Keratinocyte (primary cell): Measurements from ENCODE around the gene ECEL1.

Experiments used
- EZH2 ChIP-seq: IDR thresholded peaks from one replicate; pipeline ENCODE4 v1.6.1; 2012; ENCODE audit warnings: inconsistent platforms, mild to moderate bottlenecking, low read length, moderate library complexity
- TF ChIP-seq, protein P1 (sequence below), 3 experiments: IDR thresholded peaks in 1 of 3; conservative IDR thresholded peaks in 1 of 3; optimal IDR thresholded peaks in 1 of 3; 2 replicates in 2 of 3; 3 replicates in 1 of 3; pipeline versions ENCODE3 to v1.5.1; 2011; ENCODE audit warnings: low read length in 3 of 3, mild to moderate bottlenecking in 3 of 3, moderate library complexity in 2 of 3, control low read depth in 1 of 3, inconsistent platforms in 1 of 3; ENCODE audit not compliant: insufficient read depth in 2 of 3; ENCODE audit errors: extremely low read depth in 1 of 3

DNA sequence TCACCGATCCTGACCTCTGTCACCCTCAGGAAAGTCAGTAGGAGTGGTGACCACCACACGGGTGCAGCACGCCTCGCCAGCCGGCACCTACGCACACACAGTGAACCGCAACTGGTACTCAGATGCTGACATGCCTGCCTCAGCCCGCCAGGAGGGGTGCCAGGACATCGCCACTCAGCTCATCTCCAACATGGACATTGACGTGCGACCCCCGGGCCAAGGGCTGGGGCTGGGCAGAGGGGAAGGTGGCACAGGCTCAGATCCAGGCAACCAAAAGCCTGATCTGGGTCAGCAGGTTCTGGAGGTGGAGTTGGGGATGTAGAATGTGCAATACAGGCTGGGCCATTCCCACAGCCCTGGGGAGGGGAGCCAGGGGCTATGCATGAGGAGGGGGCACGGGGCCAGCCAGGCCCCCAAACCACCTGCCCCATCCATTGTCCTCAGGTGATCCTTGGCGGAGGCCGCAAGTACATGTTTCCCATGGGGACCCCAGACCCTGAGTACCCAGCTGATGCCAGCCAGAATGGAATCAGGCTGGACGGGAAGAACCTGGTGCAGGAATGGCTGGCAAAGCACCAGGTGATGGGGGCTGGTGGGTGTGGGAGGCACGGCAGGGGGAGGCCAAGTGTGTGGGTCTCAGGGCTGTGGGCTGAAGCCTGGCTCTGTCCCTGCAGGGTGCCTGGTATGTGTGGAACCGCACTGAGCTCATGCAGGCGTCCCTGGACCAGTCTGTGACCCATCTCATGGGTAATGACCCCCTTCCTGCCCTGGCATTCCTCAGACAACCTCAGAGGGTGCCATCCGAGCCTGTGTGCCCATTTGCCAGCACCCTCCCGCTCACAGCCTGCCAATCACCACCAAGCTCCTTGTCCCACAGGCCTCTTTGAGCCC is 30.3 kb downstream of the ECEL1 start:
- TF ChIP-seq, protein P1, sequence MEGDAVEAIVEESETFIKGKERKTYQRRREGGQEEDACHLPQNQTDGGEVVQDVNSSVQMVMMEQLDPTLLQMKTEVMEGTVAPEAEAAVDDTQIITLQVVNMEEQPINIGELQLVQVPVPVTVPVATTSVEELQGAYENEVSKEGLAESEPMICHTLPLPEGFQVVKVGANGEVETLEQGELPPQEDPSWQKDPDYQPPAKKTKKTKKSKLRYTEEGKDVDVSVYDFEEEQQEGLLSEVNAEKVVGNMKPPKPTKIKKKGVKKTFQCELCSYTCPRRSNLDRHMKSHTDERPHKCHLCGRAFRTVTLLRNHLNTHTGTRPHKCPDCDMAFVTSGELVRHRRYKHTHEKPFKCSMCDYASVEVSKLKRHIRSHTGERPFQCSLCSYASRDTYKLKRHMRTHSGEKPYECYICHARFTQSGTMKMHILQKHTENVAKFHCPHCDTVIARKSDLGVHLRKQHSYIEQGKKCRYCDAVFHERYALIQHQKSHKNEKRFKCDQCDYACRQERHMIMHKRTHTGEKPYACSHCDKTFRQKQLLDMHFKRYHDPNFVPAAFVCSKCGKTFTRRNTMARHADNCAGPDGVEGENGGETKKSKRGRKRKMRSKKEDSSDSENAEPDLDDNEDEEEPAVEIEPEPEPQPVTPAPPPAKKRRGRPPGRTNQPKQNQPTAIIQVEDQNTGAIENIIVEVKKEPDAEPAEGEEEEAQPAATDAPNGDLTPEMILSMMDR (optimal IDR thresholded peaks at IDR 0.05 in 1 of 3, IDR thresholded peaks at IDR 0.05 in 1 of 3, conservative IDR thresholded peaks at IDR 0.05 in 1 of 3; ENCODE audit: extremely low read depth in 1 of 3, insufficient read depth in 2 of 3, low read length in 3 of 3) = no peak
- no peak for TF ChIP-seq EZH2
